ENCODE results near the gene SPOP. TPM values are rescaled to one million over a fixed set of nuclear protein-coding genes. Genes with fewer than 3 reads are reported as not detected.
"Not testable (repeated sequence)": the region's sequence is repeated elsewhere in the genome, so short reads cannot be mapped to it uniquely, and the experiment has no call there.

The SPOP gene
- total RNA-seq, 1 experiment from 2014 or later, result 47.5 TPM

DNA sequence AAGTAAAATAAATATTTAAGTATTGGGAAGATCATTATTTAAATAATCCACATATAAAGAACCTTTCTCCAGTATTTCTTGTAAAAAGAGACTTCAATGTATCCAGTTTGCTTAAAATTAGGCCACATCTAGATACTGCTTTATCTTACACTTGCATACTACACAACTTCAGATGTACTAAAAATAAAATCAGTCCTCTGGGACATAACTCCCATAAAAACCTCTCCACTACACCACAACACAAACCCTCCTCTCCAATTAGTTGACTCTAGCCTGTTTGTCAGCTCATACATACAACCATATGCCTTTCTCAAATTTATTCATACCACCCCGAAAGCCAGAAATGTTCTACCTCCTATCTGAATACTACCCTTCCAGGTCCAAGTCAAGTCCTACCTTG is 21.6 kb downstream of the SPOP start:
- DNase-seq (ENCODE audit: low read depth), result no peak

- DNase-seq (ENCODE audit: low read depth), result no peak
Measured at GRCh38 chr17:49647256-49647585, 30.7 kb downstream of the SPOP start.

DNA sequence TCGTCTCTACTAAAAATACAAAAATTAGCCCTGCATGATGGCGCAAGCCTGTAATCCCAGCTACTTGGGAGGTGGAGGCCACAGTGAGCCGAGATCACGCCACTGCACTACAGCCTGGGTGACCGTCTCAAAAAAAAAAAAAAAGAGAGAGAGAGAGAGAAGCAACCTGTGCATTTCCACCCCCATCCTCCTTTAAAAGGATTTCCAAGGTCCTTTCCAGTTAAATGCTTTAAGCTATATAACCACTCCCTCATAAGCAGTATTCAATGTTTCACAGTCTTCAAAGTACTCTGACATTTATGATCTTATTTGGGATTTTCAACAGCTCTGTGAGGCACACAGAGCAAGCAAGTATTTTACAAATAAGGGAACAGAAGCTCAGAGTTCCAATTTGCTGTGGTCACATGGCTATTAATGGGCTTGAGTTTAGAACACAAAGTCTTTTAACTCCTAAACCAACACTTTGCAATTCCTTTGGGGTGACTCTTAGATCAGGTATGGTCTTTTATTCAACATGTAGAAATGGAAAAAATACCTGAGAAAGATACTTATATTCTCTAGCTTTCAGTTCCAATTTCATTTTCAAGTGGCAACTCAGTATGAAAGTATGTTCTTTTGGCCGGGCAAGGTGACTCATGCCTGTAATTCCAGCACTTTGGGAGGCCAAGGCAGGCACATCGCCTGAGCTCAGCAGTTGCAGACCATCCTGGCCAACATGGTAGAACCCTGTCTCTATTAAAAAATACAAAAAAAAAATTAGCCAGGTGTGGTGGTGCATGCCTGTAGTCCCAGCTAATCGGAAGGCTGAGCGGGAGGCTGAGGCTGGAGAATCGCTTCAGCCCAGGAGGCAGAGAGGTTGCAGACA is 31.3 kb downstream of the SPOP start:
- peak; percentile 92 for DNase-seq (ENCODE audit: low read depth)

DNA sequence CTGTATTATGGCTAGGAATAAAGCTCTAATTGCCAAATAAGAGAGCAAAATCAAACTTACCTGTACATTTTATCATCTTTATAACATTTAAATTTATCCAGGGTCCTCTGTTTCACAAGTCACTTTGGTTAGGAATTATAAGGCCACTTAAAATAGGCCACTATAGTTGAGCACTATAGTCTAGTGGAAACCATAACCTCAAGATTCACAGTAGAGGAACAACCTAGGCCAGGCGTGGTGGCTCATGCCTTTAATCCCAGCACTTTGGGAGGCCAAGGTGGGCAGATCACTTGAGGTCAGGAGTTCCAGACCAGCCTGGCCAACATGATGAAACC is 31.9 kb downstream of the SPOP start:
- DNase-seq (ENCODE audit: low read depth), result not testable (repeated sequence)

- DNase-seq (ENCODE audit: low read depth), result no peak
Measured at GRCh38 chr17:49645654-49646053, 32.2 kb downstream of the SPOP start.

GRCh38 chr17:49640556-49640955 is 37.3 kb downstream of the SPOP start:
- no peak for DNase-seq (ENCODE audit: low read depth)

DNA sequence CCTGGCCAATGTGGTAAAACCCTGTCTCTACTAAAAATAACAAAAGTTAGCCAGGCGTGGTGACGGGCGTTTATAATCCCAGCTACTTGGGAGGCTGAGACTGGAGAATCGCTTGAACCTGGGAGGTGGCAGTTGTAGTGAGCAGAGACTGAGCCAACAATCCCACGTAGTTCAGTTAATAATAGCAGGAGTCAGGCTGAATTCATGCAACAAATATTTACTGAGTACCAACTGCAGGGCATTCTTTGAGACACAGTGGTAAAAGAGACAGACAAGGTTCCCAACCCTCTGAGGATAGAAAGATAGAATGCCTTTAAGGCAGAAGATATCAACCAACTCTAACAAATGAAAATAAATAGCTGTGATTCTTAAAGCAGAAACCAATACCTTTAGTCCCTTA is 39.1 kb downstream of the SPOP start:
- peak; percentile 83 for DNase-seq (ENCODE audit: low read depth)

DNA sequence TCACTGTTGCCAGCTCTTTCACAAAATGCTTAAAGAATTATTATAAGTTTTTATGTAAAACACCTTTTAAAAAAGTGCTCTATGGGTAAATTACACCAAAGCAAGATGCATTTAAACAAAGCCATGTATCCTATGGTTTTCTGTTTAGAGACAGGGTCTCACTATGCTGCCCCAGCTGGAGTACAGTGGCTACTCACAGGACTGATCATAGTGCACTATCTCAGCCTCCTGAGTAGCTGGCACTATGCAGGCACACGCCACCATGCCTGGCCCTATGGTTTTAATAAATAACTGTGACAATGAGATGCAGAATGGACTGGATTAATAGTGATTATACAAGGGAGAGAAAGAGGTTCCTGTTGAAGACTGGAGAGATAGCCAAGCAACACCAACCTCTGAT is 40.2 kb downstream of the SPOP start:
- DNase-seq (ENCODE audit: low read depth), result no peak

DNA sequence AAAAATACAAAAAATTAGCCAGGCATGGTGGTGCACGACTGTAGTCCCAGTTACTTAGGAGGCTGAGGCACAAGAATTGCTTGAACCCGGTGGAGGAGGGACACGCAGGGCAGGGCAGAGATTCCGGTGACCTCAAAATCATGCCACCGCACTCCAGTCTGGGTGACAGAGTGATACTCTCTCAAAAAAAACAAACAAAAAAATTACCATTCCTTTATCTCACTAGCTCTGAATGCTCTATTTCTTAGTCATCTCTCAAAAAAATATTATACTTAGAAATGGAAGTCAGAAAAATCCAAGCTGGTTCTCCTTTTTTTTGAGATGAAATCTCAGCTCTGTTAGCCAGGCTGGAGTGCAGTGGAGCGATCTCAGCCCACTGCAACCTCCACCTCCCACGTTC is 40.8 kb downstream of the SPOP start:
- DNase-seq (ENCODE audit: low read depth), result peak; percentile 82

- peak; percentile 37 for DNase-seq (ENCODE audit: low read depth)
Measured at GRCh38 chr17:49635121-49635520, 42.8 kb downstream of the SPOP start.

DNA sequence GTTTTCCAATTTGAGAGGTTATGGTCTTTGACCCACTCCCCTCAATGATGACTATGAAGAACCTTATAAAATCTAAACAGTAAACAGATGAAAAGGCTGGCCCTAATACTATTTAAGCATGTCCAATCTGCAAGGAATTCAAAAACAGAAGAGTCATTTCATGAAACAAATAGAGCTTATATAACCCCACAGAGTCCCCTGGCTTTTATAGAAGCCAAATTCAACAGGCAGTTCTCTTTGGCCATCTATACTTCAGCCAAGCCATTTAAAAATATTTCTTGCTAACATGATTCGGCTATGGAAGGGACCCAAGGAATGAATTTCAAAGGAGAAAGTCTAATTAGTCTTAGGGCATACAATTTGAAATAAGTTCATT is 43.4 kb downstream of the SPOP start:
- DNase-seq (ENCODE audit: low read depth), result no peak

GRCh38 chr17:49633762-49634484 is 44.0 kb downstream of the SPOP start:
- no peak for DNase-seq (ENCODE audit: low read depth)

DNA sequence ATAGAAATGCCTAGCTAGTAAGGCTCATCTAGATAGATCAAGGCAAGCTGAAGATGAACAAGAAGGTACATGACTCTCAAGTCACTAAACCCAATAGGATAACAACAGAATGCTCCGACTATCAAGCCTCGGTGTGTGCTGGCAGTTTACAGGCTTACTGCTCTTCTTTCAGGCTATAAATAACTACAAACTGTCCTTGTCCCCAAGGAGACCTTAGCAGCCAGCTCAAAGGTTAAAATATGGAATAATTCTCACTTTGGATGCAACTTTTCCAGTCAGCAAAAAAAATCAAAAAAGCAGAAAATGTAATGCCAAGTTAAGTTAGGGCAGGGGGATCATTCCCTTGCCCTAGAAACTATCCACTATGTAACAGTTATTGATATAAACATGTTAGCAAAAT is 44.6 kb downstream of the SPOP start:
- no peak for DNase-seq (ENCODE audit: low read depth)

GRCh38 chr17:49632201-49632600 is 45.7 kb downstream of the SPOP start:
- no peak for DNase-seq (ENCODE audit: low read depth)

- DNase-seq (ENCODE audit: low read depth), result peak; percentile 65
Measured at GRCh38 chr17:49631496-49631895, 46.4 kb downstream of the SPOP start.

DNA sequence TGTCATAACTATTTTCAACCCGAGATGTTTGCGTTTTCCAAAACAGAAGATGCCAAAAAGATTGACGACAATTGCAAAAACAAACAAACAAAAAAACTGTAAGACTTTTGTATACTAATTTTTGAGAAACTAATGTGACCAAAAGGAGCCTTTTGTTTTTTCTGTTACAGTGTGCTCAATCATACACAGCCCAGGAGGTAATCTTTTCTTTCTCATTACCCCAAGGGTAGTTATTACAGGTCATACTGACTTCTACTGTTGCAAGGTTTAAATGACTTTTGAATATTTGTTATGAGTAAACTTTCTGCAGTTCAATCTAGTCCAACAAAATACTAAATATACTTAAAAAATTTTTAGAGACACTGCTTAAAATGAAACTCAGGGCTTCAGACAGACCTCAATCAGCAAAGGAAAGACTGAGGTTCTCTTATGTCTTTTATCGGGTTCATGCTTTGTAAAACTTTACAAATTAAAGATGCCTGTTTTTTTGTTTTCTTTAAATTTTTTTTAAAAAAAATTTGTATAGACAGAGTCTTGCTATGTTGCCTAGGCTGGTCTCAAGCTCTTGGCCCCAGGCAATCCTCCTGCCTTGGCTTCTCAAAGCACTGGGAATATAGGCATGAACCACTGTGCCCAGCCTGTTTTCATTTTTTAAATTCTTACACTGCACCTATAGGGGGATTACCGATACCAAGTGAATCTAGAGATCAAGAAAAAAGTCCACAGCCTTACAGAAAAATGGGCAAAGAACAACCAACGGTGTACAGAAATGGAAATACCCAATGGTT is 47.6 kb downstream of the SPOP start:
- no peak for DNase-seq (ENCODE audit: low read depth)

DNA sequence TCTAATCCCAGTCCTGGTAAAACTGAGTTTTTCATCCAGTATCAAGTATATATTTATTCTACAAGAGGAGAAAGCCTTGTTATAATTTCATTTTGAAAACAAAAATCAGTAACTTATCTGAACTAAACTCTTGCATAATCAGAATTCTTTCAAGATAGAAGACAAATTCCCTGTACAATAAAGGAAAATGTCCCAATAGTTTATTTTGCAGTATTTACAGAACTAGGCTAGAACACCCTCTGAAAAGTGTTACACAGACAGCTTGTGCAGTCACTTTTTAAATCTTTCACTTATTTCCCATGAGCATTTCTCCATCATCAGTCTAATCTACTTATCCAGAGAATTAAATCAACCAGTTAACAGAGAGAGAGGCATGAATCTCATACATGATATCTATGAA is 48.5 kb downstream of the SPOP start:
- DNase-seq (ENCODE audit: low read depth), result no peak

GRCh38 chr17:49624896-49625295 is 53.0 kb downstream of the SPOP start:
- DNase-seq (ENCODE audit: low read depth), result peak; percentile 51

- DNase-seq (ENCODE audit: low read depth), result no peak
Measured at GRCh38 chr17:49621946-49622529, 55.9 kb downstream of the SPOP start.

DNA sequence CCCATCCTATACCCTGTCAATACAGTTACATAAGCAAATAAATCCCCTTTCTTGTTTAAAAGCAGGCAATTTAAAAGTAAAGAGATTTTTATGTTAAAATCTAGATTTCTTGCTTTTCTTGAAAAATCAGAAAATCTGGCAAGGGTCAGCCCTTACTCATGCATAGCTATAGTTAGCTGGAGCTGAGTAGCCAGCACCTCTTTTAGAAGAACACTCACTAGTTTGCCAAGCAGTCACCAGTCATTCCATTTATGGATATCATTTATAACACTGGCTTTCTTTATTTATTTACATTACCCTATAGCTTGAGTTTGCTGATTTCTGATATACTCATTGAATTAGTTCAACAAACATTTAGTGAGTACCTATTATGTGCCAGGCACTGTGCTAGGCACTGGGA is 56.5 kb downstream of the SPOP start:
- DNase-seq (ENCODE audit: low read depth), result no peak

DNA sequence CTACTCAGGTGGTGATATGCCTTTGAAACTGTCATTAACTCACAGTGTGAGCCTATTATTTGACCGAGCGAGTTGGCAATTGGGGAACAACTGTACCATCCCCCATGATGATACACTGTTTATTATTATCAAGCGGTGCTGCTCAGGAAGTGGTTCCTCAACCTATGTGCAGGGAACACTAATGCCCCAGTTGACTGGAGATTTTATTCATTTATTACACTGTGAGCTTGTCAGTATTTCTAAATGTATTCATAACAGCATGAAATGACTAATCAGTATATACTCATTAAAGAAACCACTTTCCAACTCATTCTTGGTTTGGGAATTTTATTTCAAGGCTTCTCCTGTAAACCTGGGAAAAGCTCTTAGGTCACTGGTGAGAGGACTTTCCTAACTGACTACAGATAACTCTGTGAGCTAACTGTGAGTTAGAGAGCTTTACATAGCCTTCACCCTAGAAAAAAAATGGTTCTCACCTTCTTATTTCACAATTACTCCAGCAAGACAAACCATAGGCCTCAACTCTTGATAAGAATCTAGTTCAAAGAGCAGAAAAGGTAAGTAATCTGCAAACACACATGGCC is 59.8 kb downstream of the SPOP start:
- peak; percentile 67 for DNase-seq (ENCODE audit: low read depth)

GRCh38 chr17:49616601-49617131 is 61.2 kb downstream of the SPOP start:
- DNase-seq (ENCODE audit: low read depth), result no peak

All from M059J (cell line).